Measurements from ENCODE around the gene ITGA1.

ITGA1 gene

GRCh38 chr5:53008751-53009150, 221.0 kb downstream of the ITGA1 start:
- no peak for DNase-seq

Measured in femur (tissue), 1 donor.